GM12892 (cell line): ENCODE measurements around the gene FAM32A. TPM values are rescaled to one million over a fixed set of nuclear protein-coding genes. Genes with fewer than 3 reads are reported as not detected.

Experiments used
- DNase-seq: peaks from one replicate; pipeline ENCODE4 v3.0.0; 2011; ENCODE audit not compliant: insufficient read length
- FAIRE-seq: peaks from 2 replicates; lab custom pipeline; 2011; peaks lifted over from hg19 to GRCh38; lab: Jason Lieb, UNC
- POLR2A ChIP-seq: IDR thresholded peaks from 2 replicates; pipeline ENCODE4 v1.6.1; 2011; ENCODE audit warnings: low read depth, low read length, control low read depth
- POLR2AphosphoS5 ChIP-seq: IDR thresholded peaks from 2 replicates; pipeline ENCODE4 v1.6.1; 2011; ENCODE audit warnings: low read depth, low read length, control low read depth
- TAF1 ChIP-seq: IDR thresholded peaks from 2 replicates; pipeline ENCODE4 v1.6.1; 2011; ENCODE audit warnings: low read depth, mild to moderate bottlenecking, control low read depth, low read length, borderline replicate concordance
- polyA plus RNA-seq: library from polyadenylated mRNA; unstranded; fragments of >200 nt; gene quantifications from one replicate; pipeline ENCODE4 v1.2.1, GENCODE V29; 2012; ENCODE audit warnings: missing spikeins, inconsistent platforms; ENCODE audit not compliant: missing spikeins

The FAM32A gene
- polyA plus RNA-seq, result 40.8 TPM

- DNase-seq (peak; percentile 100), FAIRE-seq (peak; percentile 96)
Observed at GRCh38 chr19:16185123-16185767, at the start of gene FAM32A. TSS of gene FAM32A (plus strand) at chr19:16185410. CDS start at chr19:16185443, 33 bp downstream.

GRCh38 chr19:16135430-16136127 is 49.6 kb upstream of the FAM32A start:
- FAIRE-seq (no peak), DNase-seq (no peak)
- TF ChIP-seq POLR2A (no peak), POLR2AphosphoS5 (0 out of 2 replicates have a peak, but pooled peaks have one; percentile 41)

More at GRCh38 chr19:16185123-16185767, at the start of gene FAM32A:
- peak; percentile 84 for TF ChIP-seq POLR2AphosphoS5
- TF ChIP-seq TAF1, result peak; percentile 66; the same call in 1 of the 2 replicates
- peak; percentile 85 for TF ChIP-seq POLR2A

- no peak for FAIRE-seq
- TF ChIP-seq POLR2A, result peak; percentile 50; the same call in 1 of the 2 replicates
- TF ChIP-seq POLR2AphosphoS5, result no peak; the same call in 1 of the 2 replicates
- no peak for TF ChIP-seq TAF1
- no peak for DNase-seq
Observed at GRCh38 chr19:16136185-16136999, 48.8 kb upstream of the FAM32A start.

GRCh38 chr19:16139752-16140151 is 45.5 kb upstream of the FAM32A start:
- TF ChIP-seq POLR2AphosphoS5 (peak; percentile 59; the same call in 1 of the 2 replicates), POLR2A (peak; percentile 43; the same call in 1 of the 2 replicates), TAF1 (no peak)
- FAIRE-seq, result peak; percentile 67
- no peak for DNase-seq

- TF ChIP-seq POLR2A (no peak), TAF1 (no peak), POLR2AphosphoS5 (no peak)
- peak; percentile 52 for DNase-seq
- peak; percentile 96 for FAIRE-seq
Observed at GRCh38 chr19:16141043-16141442, 44.2 kb upstream of the FAM32A start.

GRCh38 chr19:16142032-16142580 is 43.1 kb upstream of the FAM32A start:
- DNase-seq (no peak), FAIRE-seq (no peak)

GRCh38 chr19:16143399-16144215 is 41.6 kb upstream of the FAM32A start, which contains the start of gene HSH2D:
TSS of gene HSH2D (plus strand) at chr19:16143685. CDS start at chr19:16148751, 5,066 bp downstream.
- DNase-seq (peak; percentile 75), FAIRE-seq (peak; percentile 95)
- peak; percentile 77; the same call in 1 of the 2 replicates for TF ChIP-seq TAF1
- TF ChIP-seq POLR2AphosphoS5, result peak; percentile 92
- peak; percentile 88 for TF ChIP-seq POLR2A

More at GRCh38 chr19:16142032-16142580, 43.1 kb upstream of the FAM32A start:
- TF ChIP-seq POLR2AphosphoS5, result no peak
- no peak for TF ChIP-seq POLR2A
- no peak for TF ChIP-seq TAF1

- no peak for TF ChIP-seq TAF1
- TF ChIP-seq POLR2A, result no peak
- DNase-seq (no peak), FAIRE-seq (no peak)
Observed at GRCh38 chr19:16144216-16144581, 41.0 kb upstream of the FAM32A start.

GRCh38 chr19:16146112-16146511 is 39.1 kb upstream of the FAM32A start:
- FAIRE-seq (peak; percentile 27), DNase-seq (no peak)
- TF ChIP-seq POLR2AphosphoS5 (0 out of 2 replicates have a peak, but pooled peaks have one; percentile 17), POLR2A (peak; percentile 49; the same call in 1 of the 2 replicates), TAF1 (no peak)

GRCh38 chr19:16148443-16149229 is 36.6 kb upstream of the FAM32A start:
- 0 out of 2 replicates have a peak, but pooled peaks have one; percentile 23 for TF ChIP-seq POLR2AphosphoS5
- no peak for TF ChIP-seq TAF1
- FAIRE-seq, result no peak

More at GRCh38 chr19:16148443-16149229, 36.6 kb upstream of the FAM32A start:
- DNase-seq, result no peak
